GM21360 (cell line): ENCODE results near the gene DLG5.
"Not testable (repeated sequence)": the region's sequence is repeated elsewhere in the genome, so short reads cannot be mapped to it uniquely, and the experiment has no call there.

Source experiments
- ATAC-seq: cut with Tn5 transposase; IDR thresholded peaks from one replicate; pipeline ENCODE4 v1.9.1; 2021; ENCODE audit warnings: mild to moderate bottlenecking, moderate library complexity; ENCODE audit not compliant: unreplicated experiment

The DLG5 gene

GRCh38 chr10:77780180-77780579, 146.4 kb downstream of the DLG5 start:
- ATAC-seq, result no peak

- no peak for ATAC-seq
Observed at GRCh38 chr10:77776487-77776886, 150.1 kb downstream of the DLG5 start.

- no peak for ATAC-seq
Observed at GRCh38 chr10:77774940-77775391, 151.6 kb downstream of the DLG5 start.

- ATAC-seq, result no peak
Observed at GRCh38 chr10:77773631-77774426, 152.7 kb downstream of the DLG5 start.

GRCh38 chr10:77772852-77773600, 153.5 kb downstream of the DLG5 start:
- not testable (repeated sequence) for ATAC-seq

- no peak for ATAC-seq
Observed at GRCh38 chr10:77771851-77772250, 154.7 kb downstream of the DLG5 start.

- ATAC-seq, result no peak
Observed at GRCh38 chr10:77771450-77771849, 155.1 kb downstream of the DLG5 start.

GRCh38 chr10:77770868-77771175, 155.7 kb downstream of the DLG5 start:
- ATAC-seq, result no peak

GRCh38 chr10:77770081-77770867, 156.3 kb downstream of the DLG5 start:
- no peak for ATAC-seq

GRCh38 chr10:77768039-77768438, 158.5 kb downstream of the DLG5 start:
- ATAC-seq, result no peak

- ATAC-seq, result no peak
Observed at GRCh38 chr10:77763453-77764430, 162.8 kb downstream of the DLG5 start.

- ATAC-seq, result not testable (repeated sequence)
Observed at GRCh38 chr10:77758406-77758805, 168.1 kb downstream of the DLG5 start.

GRCh38 chr10:77756319-77757232, 170.0 kb downstream of the DLG5 start:
- ATAC-seq, result no peak

GRCh38 chr10:77746047-77746707, 180.4 kb downstream of the DLG5 start:
- no peak for ATAC-seq

GRCh38 chr10:77744245-77744644, 182.3 kb downstream of the DLG5 start:
- ATAC-seq, result no peak

- ATAC-seq, result no peak
Observed at GRCh38 chr10:77742172-77742571, 184.4 kb downstream of the DLG5 start.

- no peak for ATAC-seq
Observed at GRCh38 chr10:77741746-77742145, 184.8 kb downstream of the DLG5 start.
